Body of pancreas (tissue), 4 donors: Measurements from ENCODE around the gene OR6P1.

Experiments
- POLR2A ChIP-seq, 3 donors: fragments of 450-650 bp; IDR thresholded peaks; one replicate each; pipeline ENCODE4 v1.6.1; 2016; ENCODE audit warnings: antibody characterized with exemption in 3 of 3, mild to moderate bottlenecking in 2 of 3
- TF ChIP-seq, protein P1 (sequence below), 7 experiments: fragments of 450-650 bp in 4 of 7; fragments of 200-600 bp in 3 of 7; sonication (generic) in 3 of 7; IDR thresholded peaks; one replicate each; pipeline ENCODE4 v1.5.1; 2016 to 2019; ENCODE audit warnings: antibody characterized with exemption in 7 of 7

DNA sequence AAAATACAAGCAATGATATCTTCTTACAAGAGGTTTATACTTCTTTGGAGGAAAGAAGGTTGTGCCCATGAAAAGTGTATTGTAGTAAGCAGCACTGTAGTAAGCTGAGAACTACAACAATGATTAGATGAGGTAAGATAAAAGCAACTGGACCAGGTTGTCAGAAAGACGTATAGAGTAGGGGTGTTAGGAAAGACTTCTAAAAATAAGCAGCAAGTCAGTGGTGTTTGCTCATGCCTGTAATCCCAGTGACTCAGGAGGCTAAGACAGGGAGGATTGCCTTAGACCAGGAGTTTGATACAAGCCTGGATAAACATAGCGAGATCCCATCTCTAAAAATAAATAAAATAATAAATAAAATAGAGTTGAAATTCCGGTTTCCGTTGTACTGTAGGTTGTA, 13.6 kb upstream of the OR6P1 start:
- TF ChIP-seq POLR2A (IDR thresholded peaks at IDR 0.05), result no peak
- TF ChIP-seq, protein P1, sequence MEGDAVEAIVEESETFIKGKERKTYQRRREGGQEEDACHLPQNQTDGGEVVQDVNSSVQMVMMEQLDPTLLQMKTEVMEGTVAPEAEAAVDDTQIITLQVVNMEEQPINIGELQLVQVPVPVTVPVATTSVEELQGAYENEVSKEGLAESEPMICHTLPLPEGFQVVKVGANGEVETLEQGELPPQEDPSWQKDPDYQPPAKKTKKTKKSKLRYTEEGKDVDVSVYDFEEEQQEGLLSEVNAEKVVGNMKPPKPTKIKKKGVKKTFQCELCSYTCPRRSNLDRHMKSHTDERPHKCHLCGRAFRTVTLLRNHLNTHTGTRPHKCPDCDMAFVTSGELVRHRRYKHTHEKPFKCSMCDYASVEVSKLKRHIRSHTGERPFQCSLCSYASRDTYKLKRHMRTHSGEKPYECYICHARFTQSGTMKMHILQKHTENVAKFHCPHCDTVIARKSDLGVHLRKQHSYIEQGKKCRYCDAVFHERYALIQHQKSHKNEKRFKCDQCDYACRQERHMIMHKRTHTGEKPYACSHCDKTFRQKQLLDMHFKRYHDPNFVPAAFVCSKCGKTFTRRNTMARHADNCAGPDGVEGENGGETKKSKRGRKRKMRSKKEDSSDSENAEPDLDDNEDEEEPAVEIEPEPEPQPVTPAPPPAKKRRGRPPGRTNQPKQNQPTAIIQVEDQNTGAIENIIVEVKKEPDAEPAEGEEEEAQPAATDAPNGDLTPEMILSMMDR (IDR thresholded peaks at IDR 0.05), result no peak
